ENCODE measurements around the gene ELMO1.

ELMO1 gene, protein sequence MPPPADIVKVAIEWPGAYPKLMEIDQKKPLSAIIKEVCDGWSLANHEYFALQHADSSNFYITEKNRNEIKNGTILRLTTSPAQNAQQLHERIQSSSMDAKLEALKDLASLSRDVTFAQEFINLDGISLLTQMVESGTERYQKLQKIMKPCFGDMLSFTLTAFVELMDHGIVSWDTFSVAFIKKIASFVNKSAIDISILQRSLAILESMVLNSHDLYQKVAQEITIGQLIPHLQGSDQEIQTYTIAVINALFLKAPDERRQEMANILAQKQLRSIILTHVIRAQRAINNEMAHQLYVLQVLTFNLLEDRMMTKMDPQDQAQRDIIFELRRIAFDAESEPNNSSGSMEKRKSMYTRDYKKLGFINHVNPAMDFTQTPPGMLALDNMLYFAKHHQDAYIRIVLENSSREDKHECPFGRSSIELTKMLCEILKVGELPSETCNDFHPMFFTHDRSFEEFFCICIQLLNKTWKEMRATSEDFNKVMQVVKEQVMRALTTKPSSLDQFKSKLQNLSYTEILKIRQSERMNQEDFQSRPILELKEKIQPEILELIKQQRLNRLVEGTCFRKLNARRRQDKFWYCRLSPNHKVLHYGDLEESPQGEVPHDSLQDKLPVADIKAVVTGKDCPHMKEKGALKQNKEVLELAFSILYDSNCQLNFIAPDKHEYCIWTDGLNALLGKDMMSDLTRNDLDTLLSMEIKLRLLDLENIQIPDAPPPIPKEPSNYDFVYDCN

DNA sequence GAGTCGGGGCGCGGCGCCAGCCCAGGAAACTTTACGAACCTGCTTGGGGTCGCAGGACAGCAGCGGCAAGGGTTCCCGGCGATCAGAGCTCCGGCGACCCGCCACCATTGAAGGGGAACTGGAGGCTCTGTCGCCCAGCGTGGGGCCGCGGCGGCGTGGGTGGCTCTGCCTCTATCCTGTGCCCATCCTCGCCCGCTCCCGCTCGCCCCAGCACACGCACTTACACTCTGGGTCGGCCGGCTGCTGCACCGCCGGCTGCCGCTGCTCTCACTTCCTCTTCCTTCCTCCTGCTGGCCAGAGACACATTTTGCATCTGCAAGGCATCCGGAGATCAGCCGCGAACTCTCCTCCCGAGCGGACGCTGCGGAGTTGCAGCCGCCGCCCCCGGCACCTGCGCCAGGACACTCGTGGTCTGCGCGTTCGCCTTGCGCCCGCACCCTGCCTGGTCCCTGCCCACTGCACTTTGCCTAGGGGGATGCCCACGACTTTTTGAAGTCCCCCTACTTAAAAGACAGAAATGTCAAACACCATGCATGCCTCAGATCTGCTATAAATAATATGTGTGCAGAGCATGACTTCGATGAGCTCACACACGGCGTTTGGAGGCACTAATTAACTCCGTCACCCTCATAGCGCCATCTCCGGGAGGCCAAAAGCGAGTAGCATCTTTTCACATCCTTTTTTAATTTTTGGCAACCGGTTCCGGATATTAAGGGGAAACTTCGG, at the start of gene ELMO1:
ELMO1 (minus strand) TSS at position 229 of the 726 bp plus-strand sequence. CDS start 106,174 bp downstream, outside the sequence.
- DNase-seq (ENCODE audit: low read depth): peak; percentile 51

DNA sequence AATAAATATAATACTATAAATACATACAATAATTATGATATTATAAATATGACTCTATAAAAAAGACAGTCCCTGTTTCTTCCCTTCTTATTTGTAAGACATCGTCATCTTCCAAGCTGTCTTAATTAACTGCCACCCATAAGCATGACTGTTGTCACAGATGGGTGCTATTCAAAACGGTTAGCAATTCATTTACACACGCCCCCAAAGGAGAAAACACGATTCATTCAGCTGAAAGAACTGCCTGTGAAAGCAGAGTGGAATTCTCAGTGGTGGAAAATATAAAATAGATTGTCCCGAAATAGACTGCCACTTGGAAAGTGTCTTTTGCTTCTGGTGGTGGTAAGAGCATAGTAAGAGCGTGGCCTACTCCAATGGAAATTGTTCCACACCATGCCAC, 48.9 kb upstream of the ELMO1 start:
- no peak for DNase-seq (ENCODE audit: low read depth)

DNA sequence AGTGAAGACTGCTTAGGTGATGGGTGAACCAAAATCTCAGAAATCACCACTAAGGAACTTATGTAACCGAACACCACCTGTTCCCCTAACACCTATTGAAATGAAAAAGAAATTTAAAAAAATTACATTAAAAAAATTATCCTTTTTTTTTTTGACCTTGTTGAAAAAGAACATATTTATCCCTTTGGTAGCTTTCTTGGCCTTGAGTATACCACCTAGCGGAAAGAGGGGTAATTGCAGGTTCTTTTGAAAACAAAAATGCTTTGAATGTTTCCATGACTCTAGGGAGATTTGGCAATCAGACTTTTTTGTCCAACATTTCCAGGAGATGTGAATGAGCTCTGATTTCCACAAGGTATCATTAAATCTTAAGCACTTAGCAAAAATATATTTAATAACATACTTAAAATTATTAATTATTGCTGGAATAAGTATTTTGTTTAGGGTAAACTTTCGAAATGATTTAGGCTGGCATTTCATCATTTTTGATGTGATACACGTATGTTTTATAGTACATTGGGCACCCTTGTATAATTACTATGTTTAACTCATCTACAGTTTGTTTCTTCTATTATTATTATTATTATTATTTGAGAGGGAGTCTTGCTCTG, 47.0 kb upstream of the ELMO1 start:
- no peak for DNase-seq (ENCODE audit: low read depth)

DNA sequence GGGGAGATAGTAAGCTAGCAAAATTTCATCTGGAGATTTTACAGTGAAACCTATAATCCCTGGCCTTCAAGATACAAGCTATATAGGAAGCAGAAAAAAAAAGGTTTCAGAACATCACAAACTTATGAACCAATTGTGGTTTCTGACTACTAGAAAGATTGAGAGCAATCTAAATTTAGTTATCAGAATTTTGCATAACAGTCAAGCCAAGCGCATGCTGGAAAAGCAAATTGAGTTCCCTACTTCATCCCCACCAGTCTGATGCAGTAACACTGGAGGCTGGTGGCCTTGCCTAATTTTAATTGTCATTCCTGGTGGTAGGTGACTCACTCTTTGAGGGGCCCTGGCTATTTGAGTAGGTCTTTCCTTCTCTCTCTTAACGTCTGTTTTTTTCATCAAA, 46.3 kb upstream of the ELMO1 start:
- no peak for DNase-seq (ENCODE audit: low read depth)

DNA sequence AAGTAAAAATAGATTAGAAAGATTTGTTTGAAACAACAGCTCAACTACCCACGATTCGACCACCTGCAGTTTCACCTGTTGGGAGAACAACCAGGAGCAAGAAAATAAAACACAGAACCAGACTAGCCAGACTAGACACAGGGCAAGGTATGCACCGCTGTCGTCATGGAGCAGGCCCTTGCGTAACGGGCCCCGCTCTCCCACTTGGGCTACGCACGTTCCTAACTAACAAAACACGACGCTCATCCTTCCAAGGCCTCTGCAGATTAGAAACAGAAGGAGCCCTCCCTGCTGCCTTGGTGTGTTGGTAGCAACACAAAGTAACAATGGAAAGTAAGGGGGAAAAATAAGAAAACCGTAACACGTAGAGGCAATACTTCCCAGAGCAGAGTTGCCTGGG, 45.1 kb upstream of the ELMO1 start:
- no peak for DNase-seq (ENCODE audit: low read depth)

DNA sequence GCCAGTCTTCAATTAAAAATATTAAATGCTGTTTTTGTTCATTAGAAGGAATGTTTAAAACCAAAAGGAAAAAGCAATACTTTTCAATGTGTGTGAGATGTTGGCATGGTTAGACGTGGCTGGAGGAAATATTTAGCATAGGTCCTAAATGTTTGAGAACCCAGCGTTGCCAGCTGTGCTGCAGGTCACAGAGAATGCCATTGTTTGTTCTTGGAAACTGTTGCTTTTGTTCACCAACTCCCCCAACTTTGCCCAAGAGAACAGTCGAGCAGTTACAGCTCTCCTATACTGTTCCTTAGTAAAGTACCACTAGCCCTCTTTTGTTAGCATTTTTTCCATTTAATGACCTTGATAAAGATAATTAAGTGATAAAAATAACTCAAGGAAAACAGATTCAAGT, 44.5 kb upstream of the ELMO1 start:
- no peak for DNase-seq (ENCODE audit: low read depth)

DNA sequence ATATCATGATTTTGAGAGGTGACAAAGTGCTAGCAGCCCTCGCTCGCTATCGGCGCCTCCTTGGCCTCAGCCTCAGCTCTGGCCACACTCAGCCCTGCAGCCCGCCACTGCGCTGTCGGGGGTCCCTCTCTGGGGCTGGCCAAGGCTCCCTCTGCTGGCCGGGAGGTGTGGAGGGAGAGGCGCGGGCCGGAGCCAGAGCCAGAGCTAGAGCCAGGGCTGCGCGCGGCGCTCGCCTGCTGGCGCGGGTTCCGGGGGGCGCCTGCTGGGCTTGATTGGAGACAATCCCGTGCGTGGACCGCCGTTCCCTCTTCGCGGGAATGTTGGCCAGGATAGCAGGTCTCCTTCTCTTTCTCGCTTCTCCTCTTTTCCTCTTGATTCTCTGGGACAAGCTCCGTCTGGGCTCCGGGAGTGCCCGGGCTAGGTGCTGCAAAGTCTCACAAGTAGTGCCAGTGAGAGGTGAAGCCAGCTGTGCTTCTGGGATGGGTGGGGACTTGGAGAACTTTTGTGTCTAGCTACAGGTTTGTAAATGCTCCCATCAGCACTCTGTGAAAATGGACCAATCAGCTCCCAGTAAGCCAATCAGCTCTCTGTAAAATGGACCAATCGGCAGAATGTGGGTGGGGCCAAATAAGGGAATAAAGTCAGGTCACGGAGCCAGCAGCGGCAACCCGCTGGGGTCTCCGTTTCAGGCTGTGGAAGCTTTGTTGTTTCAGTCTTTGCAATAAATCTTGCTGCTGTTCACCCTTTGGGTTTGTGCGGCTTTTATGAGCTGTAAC, 43.4 kb upstream of the ELMO1 start:
- no peak for DNase-seq (ENCODE audit: low read depth)

DNA sequence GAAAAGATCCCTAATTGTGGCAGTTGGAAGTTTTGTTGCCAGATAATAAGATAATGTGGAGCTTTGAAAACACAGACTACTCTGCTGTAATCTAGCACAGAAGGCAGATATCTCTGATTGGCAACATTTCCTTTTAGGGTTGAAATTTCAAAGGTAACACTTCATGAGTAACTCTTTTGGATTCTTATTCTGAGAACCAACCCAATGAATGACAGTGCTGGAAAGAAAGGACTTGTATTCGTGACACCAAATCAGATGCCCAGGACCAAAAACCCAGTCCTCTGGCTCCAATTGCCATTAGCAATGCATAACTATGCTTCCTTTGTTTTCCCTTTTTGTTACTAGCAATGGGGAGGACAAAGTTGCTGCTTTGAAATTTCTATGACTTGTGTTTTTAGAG, 41.0 kb upstream of the ELMO1 start:
- DNase-seq (ENCODE audit: low read depth): no peak

DNA sequence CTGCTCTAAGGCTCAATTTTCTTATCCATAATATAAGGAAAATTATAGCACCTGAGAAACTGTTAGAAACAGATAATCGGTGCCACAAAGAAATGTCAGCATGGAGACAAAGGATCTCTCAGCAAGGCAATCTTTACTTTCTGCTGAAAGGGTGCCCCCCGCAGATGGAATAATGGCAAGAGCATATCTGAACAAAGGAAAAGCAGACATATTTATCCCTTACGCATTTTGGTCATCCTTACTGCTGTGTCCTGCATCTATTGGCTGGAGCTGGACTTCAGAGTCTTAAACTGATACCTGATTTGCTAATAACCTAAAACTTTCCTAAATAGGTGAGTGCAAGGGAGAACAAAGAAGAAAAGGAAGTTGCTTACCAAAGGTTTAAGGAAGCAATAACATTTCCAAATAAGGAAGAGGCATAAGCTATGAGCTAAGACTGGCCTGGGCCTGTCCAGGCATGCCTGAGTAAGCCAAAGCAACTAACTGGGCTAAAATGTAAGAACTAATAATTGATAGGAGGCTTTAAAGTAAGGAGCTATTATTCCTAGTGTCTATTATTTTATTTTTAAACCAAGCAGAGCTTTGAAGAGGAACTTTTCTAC, 39.6 kb upstream of the ELMO1 start:
- no peak for DNase-seq (ENCODE audit: low read depth)

DNA sequence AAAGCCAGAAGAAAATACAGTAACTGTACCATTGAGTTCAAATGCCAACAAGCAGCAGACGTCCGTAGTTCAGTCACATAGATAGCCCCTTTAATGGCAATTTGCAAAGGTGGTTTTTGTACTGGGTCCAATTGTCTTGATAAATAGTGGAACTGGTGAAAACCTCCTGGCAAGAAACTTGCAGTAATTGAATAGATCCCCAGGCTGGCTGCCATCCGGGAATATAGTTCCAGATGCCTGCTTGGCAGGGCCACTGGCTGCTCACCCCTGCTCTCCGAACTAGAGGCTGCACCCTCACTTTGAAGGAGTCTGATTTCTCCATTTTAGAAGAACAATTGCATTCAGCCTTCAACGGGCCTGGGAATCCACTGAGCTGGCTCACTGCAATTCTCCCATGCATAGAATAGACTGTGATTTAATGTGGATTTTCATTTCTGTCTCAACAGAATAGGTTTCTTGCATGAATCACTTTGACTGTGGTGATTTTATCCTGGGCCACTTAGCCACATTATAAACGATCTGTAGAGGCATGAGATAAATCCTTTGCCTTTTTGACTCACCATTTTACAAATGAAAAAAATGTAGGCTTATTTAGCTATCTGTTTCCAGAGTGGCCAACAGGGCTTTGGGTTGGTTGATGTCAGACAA, 35.9 kb upstream of the ELMO1 start:
- DNase-seq (ENCODE audit: low read depth): no peak

DNA sequence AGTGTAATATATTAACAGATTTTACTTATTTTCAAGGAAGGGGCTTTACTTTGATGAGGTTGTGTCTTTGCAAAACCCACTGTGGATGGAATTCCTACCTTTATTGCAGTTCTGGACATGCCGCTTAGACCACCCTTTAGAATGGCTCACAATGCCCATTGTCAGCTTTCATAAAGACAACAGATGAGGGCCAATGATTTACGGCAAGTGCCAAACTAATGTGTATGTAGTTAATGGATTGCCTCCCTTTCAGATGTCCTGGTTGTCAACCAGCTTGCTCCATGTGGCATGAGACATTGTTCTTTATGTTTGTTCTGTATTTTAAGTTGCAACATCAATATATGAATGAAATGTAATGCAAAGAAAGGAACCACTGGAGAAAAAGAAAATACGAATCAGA, 35.0 kb upstream of the ELMO1 start:
- no peak for DNase-seq (ENCODE audit: low read depth)

DNA sequence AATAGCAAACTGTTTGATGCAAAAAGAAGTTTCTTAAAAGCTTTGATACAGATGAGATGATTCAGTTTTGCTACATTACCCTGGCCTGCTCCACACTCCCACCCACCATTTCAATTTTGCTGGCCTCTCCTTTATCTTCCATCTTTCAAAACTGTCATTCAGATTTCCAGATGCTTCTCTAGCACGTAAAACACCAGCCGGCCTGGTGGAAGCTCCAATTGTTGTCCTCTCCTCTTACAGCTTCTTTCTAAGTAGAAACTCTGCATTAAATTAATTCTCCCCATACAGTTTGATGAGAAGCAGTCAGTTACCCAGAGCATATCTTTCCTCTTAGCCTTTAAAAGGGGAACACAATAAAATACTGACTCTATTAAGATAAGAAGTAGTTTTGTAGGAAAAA, 34.3 kb upstream of the ELMO1 start:
- DNase-seq (ENCODE audit: low read depth): no peak

DNA sequence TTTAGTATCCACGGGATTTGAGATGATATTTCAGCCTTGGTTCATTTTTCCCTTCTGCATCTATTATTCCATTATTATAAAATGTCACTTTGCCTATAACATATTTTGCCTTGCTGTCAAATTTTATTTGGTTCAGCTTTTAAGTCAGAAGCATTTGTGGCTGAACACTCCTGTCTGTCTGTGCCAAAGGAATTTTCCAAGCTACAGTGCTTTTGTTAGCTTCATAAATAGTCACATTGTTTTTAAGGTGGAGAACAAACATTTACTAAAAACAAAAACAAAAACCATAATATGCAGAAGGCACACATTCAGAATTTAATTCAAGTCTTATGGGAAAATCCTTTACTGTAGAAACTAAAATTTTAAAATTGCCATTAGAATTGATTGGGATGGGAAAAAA, 33.8 kb upstream of the ELMO1 start:
- DNase-seq (ENCODE audit: low read depth): no peak

DNA sequence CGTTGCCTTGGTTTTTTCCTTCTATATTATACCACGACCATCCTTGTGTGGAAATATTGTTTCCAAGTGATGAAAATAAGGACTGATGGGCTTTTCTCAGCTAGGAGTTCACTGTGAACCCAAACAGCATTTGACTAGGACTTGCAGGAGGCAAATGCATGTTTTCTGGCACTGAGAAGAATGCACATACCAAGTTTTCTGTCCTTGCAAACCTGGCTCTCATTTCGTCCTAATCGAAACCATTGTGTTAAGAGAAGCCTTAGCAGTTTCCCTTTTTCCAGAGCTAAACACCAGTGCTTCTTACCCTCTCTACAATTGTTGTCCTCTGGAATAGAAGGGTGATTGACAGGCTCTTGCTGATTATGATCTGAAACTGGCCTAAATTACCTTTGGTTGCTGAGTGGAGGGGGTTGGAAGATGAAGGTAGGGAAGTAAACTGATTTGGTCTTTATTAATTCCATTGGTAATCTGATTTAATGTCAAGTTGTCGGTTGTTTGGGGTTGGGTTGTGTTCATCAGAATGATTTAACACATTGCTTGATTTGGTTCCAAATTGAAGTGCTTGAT, 33.1 kb upstream of the ELMO1 start:
- no peak for DNase-seq (ENCODE audit: low read depth)

DNA sequence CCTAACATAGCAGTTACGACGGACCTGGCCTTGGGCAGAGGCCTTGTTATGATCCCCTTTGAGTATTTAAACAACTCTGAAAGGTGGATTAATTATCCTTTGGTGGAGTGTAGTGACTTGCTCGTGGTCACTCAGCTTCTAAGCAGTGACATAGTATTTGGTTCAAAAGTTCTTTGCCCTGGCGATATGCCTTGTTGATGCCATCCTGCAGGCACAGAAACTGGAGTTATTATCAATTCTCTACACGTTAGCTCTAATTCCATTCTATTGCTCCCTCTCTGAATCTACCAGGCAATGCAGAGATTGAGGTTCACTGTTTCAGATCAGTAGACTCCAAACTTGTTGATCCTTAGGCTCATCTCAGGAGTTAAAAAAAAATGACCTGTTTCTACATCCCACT, 32.5 kb upstream of the ELMO1 start:
- DNase-seq (ENCODE audit: low read depth): no peak

DNA sequence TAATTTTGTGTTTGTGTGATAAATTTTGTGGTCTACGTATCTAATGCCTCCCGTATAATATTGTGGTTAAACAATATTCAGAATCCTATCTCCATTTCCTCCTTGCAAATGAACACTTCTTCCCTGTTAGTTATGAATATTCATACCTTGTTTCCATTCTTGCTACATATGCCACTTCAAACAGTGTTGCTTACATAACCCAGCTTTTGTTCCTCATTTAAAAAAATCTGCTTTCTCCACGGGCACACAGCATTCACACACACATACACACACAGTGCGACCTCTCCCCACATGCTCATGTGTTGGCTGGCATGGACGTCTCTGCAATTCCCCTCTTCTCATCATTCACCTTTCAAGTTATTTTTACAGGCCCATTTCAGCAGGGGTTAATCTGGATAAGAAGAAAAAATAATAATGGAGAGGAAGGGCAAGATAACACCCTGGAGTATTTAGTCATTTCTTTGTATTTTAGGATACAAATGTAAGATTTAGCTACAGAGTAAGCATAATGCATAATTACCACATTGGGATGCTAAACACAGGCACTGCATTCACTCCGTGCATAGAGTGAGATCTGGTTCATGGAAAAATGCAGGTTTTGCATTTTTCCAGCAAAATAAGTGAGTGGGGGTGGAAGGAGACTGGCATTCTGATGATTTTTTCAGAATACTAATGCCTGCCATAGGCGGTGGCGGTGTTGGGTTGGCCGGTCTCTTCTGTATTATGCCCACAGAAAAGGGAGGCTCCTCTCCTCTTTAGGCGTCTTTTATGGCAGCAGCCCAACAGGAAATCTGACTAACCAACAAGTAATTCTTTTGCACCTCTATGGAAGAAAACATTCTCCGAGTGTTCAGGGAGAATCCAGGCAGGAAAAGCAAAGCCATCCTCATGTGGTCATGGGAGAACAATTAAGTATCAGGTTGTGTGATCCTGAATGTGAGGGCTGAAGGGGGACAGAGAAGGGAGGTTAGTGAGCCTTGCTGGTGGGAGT, 31.7 kb upstream of the ELMO1 start:
- no peak for DNase-seq (ENCODE audit: low read depth)

DNA sequence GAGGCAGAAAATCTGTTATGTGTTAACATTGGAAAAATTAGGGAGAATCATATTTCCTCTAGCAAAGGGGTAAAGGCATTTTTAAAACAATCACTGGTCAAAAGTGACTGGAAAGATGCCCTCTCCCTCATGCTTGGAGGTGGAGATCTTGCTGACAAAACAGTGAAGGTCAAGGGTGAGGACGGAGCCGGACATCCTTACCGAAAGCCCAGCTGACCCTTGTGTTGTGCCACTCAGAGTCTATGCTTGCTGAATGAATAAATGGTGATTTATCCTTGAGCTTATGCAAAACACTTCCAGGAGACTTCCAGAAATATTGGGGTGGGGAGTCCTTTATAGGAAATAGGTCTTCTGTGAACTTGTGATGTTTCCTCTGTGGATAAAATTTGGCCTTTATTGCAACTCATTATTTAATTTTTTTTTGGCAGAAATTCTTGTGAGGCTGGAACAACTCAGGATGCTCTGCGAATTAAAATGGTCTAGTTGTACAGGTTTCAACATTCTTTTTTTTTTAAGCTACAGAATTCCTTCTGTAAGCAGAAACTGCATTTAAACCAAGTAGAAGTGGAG, 28.3 kb upstream of the ELMO1 start:
- DNase-seq (ENCODE audit: low read depth): no peak

DNA sequence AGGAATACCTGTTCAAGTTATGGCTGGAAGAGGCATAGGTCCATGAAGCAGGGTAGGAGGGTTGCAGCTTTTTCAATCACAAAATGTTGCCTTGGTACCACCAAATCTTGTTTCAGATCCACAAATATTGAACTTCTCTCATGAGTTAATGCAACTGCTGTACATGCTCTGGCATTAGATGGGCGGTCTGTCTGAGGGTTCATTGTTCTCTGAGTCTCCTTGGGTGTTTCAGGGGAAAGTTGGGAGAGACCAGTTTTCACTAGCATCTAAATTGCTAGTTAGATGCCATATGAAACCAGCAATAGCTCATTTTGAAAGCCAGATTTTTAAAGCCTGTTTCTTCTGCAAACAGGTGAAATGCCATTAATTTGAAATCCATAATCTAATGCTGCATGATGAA, 27.8 kb upstream of the ELMO1 start:
- DNase-seq (ENCODE audit: low read depth): no peak

DNA sequence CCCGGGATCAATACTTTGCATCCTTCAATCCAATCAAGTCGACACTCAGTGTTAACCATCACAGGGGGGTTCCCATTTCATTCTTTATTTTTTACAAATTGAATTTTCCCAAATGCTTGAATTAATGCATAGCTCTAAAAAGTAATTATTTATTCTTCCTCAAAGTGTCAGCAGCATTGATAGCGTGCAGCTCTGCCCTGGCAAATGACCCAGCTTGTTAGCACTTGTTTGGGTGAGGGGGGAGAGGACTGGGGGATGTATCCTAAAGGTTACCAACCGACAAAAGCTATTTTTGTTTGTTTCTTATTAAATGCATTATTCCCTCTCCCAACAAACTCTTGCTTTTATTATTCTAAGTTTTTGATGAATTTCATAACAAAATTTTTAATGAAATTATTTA, 27.0 kb upstream of the ELMO1 start:
- DNase-seq (ENCODE audit: low read depth): no peak

Data from stimulated activated CD8-positive, alpha-beta memory T cell treated with anti-CD3 and anti-CD28 coated beads, Interleukin-12 subunit alpha, Interleukin-12 subunit beta, amount 100 ng/mL, for 1 hour (primary cell).